ENCODE data around the gene HAGHL. TPM values are rescaled to one million over a fixed set of nuclear protein-coding genes. Genes with fewer than 3 reads are reported as not detected.
"Not testable (repeated sequence)": the region's sequence is repeated elsewhere in the genome, so short reads cannot be mapped to it uniquely, and the experiment has no call there.

Gene HAGHL
- total RNA-seq, 2 donors from 2014 or later: 2.0 to 3.3 TPM

DNA sequence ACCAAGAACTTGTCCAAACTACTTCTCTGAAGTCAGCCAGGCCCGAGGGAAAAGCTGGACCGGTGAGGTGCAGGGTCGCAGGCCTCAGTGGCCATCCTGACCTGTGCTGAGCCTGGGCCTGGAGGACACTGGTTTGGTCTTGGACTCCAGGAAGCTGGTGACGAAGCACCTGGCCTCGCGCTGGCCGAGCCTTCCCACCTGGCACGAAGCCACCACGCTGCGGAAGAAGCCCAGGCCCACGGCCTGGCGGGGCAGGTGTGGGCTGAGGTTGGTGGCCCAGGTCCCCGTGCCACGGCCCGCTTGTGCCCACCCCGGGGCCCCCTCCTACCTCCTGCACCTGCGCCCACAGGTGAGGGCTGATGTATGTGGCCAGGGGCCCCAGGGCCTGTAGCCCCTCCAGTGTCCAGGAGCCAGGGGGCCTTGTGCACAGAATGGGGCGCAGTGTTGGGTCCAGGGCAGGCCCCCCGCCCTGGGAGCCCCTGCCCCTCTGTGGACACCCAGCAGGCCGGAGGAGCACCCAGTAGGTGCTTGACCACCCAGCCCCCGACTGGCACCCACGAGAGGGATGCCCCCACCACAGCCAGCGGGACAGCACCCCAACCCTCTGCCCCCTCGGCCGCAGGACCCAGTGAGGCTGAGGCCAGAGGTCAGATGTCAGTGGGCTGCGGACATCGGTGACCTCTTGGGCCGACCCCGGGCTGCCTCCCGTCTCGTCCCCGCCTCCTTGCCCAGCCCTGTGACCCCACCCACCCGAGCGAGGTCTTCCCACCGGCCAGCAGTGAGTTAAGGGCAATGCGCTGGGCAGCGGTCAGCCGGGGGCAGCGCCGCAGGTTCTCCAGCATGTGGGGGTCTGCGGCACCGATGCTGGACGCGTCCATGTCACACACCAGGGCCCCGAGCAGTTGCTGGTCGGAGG lies 47.4 kb downstream of the HAGHL start:
- intact Hi-C loops (cut with DNase I, micrococcal nuclease): no loop called here
- no peak for DNase-seq
- ATAC-seq: peak; percentile 25

DNA sequence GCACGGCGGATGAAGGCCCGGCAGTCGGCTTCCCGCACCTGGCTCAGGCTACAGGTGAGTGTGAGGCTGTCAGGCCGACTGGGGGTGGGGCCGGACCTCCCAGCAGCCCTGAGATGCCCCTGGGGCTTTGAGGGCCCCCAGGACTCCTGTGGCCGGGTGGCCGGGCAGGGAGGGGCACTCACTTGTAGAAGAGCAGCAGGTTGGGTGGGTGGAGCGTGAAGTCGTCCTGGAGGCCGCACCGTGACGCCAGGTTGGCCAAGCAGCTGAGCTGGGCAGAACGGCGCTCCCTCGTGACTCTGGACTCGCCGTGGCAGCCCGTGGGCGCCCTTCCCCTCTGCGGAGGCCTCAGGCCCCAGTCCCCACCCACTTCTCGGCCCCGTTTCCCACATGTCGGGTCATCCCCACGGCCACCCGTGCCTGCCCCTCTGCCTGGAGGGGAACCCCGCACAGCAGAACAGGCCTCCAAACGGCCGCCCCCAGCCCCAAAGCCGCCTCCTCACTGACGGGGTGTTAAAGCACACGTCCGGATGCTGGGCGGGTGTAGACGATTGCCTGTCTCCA lies 48.4 kb downstream of the HAGHL start:
- ATAC-seq: no peak
- DNase-seq: no peak
- intact Hi-C loops (cut with DNase I, micrococcal nuclease): no loop called here

DNA sequence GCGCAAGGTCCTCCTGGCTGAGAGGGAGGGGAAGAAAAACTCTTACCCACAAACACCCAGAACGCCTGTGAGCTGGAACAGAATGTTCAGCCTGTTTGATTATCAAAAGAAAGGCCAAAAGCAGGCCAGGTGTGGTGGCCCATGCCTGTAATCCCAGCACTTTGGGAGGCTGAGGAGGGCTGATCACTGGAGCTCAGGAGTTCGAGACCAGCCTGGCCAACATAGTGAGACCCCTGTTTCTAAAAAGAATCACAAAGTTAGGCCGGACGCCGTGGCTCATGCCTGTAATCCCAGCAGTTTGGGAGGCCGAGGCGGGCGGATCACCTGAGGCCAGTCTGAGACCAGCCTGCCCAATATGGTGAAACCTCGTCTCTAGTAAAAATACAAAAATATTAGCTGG lies 49.4 kb downstream of the HAGHL start:
- DNase-seq; intact Hi-C loops (cut with DNase I, micrococcal nuclease); ATAC-seq: not testable (repeated sequence)

DNA sequence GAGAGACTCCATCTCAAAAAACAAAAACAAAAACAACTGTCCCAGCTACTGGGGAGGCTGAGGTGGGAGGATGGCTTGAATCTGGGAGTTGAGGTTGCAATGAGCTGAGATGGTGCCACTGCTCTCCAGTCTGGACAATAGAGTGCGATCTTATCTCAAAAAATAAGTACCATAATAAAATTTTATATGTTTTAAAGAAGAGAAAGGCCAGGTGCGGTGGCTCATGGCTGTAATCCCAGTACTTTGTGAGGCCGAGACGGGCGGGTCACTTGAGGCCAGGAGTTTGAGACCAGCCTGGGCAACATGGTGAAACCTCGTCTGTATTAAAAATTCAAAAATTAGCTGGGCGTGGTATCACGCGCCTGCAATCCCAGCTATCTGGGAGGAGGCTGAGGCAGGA lies 49.9 kb downstream of the HAGHL start:
- intact Hi-C loops (cut with DNase I, micrococcal nuclease): no loop called here
- ATAC-seq (no peak), DNase-seq (no peak)

DNA sequence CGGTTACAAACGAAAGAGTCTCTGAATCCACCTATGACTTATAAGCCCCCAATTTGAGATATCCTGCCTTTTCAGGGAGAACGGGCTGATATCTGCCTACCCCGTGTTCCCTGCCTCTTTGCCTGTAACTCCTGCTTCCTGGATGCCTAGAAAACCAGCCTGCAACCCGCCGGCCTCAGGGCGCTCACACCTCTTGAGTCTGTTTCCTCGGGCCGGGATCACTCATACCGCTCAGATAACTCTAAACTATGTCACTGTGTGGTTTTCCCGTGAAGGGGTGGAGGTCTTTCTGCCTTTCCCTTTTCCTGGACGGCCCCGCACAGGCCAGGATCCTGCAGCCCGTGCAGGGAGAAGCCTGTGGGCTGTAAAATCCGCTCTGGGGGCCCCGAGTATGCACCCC lies 50.9 kb downstream of the HAGHL start:
- ATAC-seq: no peak
- intact Hi-C loops (cut with DNase I, micrococcal nuclease): no loop called here
- DNase-seq: no peak

DNA sequence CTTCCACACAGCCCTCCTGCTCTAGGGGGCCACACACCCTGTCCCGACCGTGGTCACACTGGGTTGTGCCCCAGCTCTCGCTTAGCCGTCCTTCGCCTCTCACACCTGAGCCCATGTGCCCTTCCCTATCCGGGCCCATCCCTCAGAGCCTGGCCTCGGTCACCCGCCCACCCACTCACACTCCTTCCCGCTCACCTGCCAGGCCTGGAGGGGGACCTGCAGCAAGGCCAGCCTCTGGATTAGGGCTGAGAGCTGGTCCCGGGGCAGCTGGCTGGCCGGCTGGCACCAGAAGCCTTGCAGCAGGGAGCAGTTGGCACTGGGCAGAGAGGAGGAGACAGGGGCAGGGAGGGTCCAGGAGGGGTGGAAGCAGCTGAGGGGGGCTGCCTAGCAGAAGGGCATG lies 51.5 kb downstream of the HAGHL start:
- ATAC-seq: no peak
- intact Hi-C loops (cut with DNase I, micrococcal nuclease): no loop called here

DNA sequence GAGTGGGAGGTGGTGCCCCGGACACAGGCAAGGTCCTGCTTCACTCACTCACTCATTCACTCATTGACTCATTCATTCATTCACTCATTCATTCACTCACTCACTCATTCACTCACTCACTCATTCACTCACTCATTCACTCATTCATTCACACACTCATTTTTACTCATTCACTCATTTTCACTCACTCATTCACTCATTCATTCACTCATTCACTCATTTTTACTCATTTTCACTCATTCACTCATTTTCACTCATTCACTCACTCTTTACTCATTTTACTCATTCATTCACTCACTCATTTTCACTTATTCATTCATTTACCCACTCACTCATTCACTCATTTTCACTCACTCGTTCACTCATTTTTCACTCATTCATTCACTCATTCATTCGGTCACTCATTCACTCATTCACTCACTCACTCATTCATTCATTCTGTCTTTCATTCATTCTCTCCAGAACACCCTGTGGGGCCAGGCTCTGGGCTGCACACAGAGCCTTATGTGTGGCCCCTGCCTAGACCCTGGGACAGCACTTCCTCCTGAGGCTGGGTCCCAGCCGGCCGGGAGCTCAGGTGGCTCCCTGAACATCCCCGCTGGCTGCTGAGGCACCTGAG lies 52.1 kb downstream of the HAGHL start:
- no peak for ATAC-seq
- intact Hi-C loops (cut with DNase I, micrococcal nuclease): no loop called here
- DNase-seq: no peak

More for the DNA sequence above, 51.5 kb downstream of the HAGHL start:
- DNase-seq: no peak

Small RNA genes within 50 kb of the gene (microRNA-seq; reads per million reads assigned to microRNA genes)
- gene MIR662: 0 reads per million in 2 donors

Other genes with a start within 250 kb of the HAGHL start
- gene CAPN15, start 199.4 kb upstream of the HAGHL start, total RNA-seq: 100 to 1,000 TPM in 1 of 2 donors, 10 to 100 TPM in 1; 98.8 to 102 TPM
- gene PRR35, start 166.7 kb upstream of the HAGHL start, total RNA-seq: not detected
- under 1 TPM in 1 of 2 donors, not detected in 1; 0.36 TPM for gene NHLRC4, start 160.1 kb upstream of the HAGHL start, total RNA-seq
- gene PIGQ, start 157.1 kb upstream of the HAGHL start, total RNA-seq: 10 to 100 TPM; 37.6 to 39.5 TPM
- gene RAB40C, start 137.0 kb upstream of the HAGHL start, total RNA-seq: 10 to 100 TPM; 38.2 to 43.4 TPM
- gene WFIKKN1, start 96.1 kb upstream of the HAGHL start, total RNA-seq: 1 to 10 TPM in 1 of 2 donors, under 1 TPM in 1; 0.64 to 3.6 TPM
- 10 to 100 TPM; 42.0 to 52.0 TPM for gene METTL26, start 90.8 kb upstream of the HAGHL start, total RNA-seq
- 100 to 1,000 TPM in 1 of 2 donors, 10 to 100 TPM in 1; 98.5 to 161 TPM for gene MCRIP2, start 85.3 kb upstream of the HAGHL start, total RNA-seq
- 10 to 100 TPM; 28.3 to 57.6 TPM for gene WDR90, start 77.7 kb upstream of the HAGHL start, total RNA-seq
- gene RHOT2, start 59.0 kb upstream of the HAGHL start, total RNA-seq: 100 to 1,000 TPM; 118 to 158 TPM
- 1 to 10 TPM; 4.4 to 5.3 TPM for gene RHBDL1, start 51.4 kb upstream of the HAGHL start, total RNA-seq
- 100 to 1,000 TPM in 1 of 2 donors, 10 to 100 TPM in 1; 86.6 to 105 TPM for gene STUB1, start 46.7 kb upstream of the HAGHL start, total RNA-seq
- 10 to 100 TPM; 41.6 to 49.2 TPM for gene JMJD8, start 42.8 kb upstream of the HAGHL start, total RNA-seq
- 10 to 100 TPM in 1 of 2 donors, 1 to 10 TPM in 1; 9.5 to 10.6 TPM for gene WDR24, start 36.7 kb upstream of the HAGHL start, total RNA-seq
- gene FBXL16, start 21.3 kb upstream of the HAGHL start, total RNA-seq: 1 to 10 TPM; 1.2 to 3.1 TPM
- 10 to 100 TPM; 21.7 to 37.8 TPM for gene METRN, start 12.0 kb upstream of the HAGHL start, total RNA-seq
- 10 to 100 TPM; 47.2 to 48.6 TPM for gene ANTKMT, start 6.0 kb upstream of the HAGHL start, total RNA-seq
- gene CCDC78, start 663 bp upstream of the HAGHL start, total RNA-seq: under 1 TPM; 0.75 to 0.95 TPM
- 10 to 100 TPM; 36.0 to 50.2 TPM for gene CIAO3, start 13.9 kb downstream of the HAGHL start, total RNA-seq
- gene MSLN, start 33.6 kb downstream of the HAGHL start, total RNA-seq: 1 to 10 TPM; 6.4 to 7.0 TPM
- 10 to 100 TPM; 21.3 to 24.1 TPM for gene RPUSD1, start 61.3 kb downstream of the HAGHL start, total RNA-seq
- 10 to 100 TPM in 1 of 2 donors, 1 to 10 TPM in 1; 9.5 to 20.3 TPM for gene CHTF18, start 61.5 kb downstream of the HAGHL start, total RNA-seq
- gene GNG13, start 73.6 kb downstream of the HAGHL start, total RNA-seq: under 1 TPM; 0.40 to 0.53 TPM
- 10 to 100 TPM; 17.3 to 22.6 TPM for gene LMF1, start 243.9 kb downstream of the HAGHL start, total RNA-seq